AG04449 (cell line): ENCODE data around the gene SHE.
"Not testable (repeated sequence)": the region's sequence is repeated elsewhere in the genome, so short reads cannot be mapped to it uniquely, and the experiment has no call there.

ENCODE experiments used
- CTCF ChIA-PET: fragments of 350-600 bp; formaldehyde crosslinking; extraction: SDS; loops from one replicate; lab custom pipeline; 2021; ENCODE audit warnings: antibody characterized with exemption; lab: Yijun Ruan, JAX
- POLR2A ChIA-PET: fragments of 400-600, 350-600 bp; formaldehyde crosslinking; extraction: SDS; loops from one replicate; lab custom pipeline; 2020; ENCODE audit warnings: antibody characterized with exemption, inconsistent platforms; lab: Yijun Ruan, JAX
- DNase-seq: peaks from one replicate; pipeline ENCODE4 v3.0.0-alpha.2; 2010; ENCODE audit warnings: low read depth, low spot score
- H3K4me3 ChIP-seq: 2 replicates; pipeline ENCODE4 v1.5.1; 2011; ENCODE audit warnings: low read depth, mild to moderate bottlenecking, control low read depth, low read length
- CTCF ChIP-seq: IDR thresholded peaks from one replicate; pipeline ENCODE4 v1.5.1; 2011; ENCODE audit warnings: mild to moderate bottlenecking, moderate library complexity, low read length, control low read depth, inconsistent platforms; ENCODE audit not compliant: insufficient read depth; ENCODE audit errors: missing control alignments

SHE gene

DNA sequence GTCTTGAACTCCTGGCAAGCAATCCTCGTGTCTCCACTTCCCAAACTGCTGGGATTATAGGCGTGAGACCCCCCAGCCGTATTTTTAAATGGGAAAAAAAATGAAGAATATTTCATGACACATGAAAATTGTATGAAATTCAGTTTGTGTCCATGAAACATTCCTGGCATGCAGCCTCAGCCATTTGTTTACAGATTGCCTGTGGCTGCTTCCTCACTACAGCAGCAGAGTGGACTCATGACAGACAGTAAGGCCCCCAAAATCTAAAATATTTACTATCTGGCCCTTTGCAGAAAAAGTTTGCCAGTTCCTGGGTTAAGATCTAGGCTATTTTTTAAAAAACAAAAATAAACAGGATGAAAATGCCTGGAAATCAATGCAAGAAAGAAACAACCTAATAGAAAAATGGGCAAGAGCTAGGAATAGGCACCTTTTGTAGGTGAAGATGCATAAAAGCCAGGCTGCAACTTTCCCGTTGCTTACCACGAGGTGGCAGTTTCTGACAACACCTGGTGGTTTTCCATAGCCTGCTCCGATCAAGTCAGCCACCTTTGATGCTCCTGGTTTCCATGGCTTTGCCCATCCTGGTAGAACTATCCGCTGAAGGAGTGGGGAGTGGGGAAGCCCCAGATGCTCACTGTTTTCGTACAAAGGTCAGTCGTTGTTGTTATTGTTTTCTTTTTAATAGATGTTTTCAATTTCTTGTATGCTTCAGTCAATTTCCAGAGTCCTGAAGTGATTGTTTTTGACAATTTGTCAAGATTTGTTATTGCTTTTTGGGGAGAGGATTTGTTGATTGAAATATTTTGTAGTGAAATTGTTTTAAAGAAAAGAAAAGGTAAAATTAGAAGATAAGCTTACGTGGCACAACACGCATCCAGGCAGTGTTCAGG lies 32.0 kb upstream of the SHE start:
- POLR2A ChIA-PET = interaction anchor here (0.7 kb wide), 1 partner anchor 15 kb away, joined by 4 read pairs; no protein-coding TSS in a partner anchor
- peak; percentile 35 for TF ChIP-seq CTCF
- H3K4me3 ChIP-seq = no peak overlapping the region
- no peak for DNase-seq
- CTCF ChIA-PET = interaction anchor here (1.1 to 2.4 kb wide), 6 partner anchors 9 to 53 kb away, joined by 3 to 12 read pairs (median 3); no protein-coding TSS in a partner anchor

- H3K4me3 ChIP-seq, POLR2A ChIA-PET, DNase-seq: not testable (repeated sequence)
- CTCF ChIA-PET = interaction anchor here (1.4 kb wide), 1 partner anchor 15 kb away, joined by 6 read pairs; no protein-coding TSS in a partner anchor
Measured at GRCh38 chr1:154531950-154532349, 29.7 kb upstream of the SHE start.

- CTCF ChIA-PET = interaction anchor here (1.5 kb wide), 1 partner anchor 17 kb away, joined by 4 read pairs; no protein-coding TSS in a partner anchor
- H3K4me3 ChIP-seq = no peak overlapping the region
- POLR2A ChIA-PET = interaction anchor here (0.6 kb wide), 1 partner anchor 12 kb away, joined by 5 read pairs; no protein-coding TSS in a partner anchor
- no peak for TF ChIP-seq CTCF
- DNase-seq = no peak
Measured at GRCh38 chr1:154529308-154529707, 27.1 kb upstream of the SHE start.

DNA sequence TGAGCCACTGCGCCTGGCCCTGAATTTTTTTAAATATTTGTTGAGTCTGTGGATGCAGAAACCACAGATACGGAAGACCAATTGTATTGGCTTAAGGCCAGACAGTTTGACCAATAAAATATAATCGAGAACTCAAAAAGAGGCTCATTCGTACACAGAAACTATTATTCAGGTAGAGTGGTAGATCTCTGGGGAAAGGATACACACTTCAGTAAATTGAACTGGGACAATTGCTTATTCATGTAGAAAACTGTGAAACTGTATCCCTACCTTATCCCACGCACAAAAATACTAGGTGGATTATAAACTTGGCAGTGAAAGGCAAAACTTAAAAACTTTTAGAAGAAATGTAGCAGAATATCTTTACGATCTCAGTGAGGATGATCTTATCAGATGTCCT lies 25.0 kb upstream of the SHE start:
- no peak for TF ChIP-seq CTCF
- no peak for DNase-seq
- CTCF ChIA-PET = no interaction called here
- no peak overlapping the region for H3K4me3 ChIP-seq
- POLR2A ChIA-PET = no interaction called here

- H3K4me3 ChIP-seq = no peak overlapping the region
- TF ChIP-seq CTCF = no peak
- ChIA-PET POLR2A (no interaction called here), CTCF (interaction anchor here (0.9 to 1.2 kb wide), 3 partner anchors 10 to 22 kb away, joined by 3 to 6 read pairs (median 4); no protein-coding TSS in a partner anchor)
- DNase-seq = no peak
Measured at GRCh38 chr1:154524881-154525280, 22.7 kb upstream of the SHE start.

- no peak for DNase-seq
- POLR2A ChIA-PET = no interaction called here
- no peak overlapping the region for H3K4me3 ChIP-seq
- no peak for TF ChIP-seq CTCF
- CTCF ChIA-PET = interaction anchor here (1.4 kb wide), 1 partner anchor 12 kb away, joined by 3 read pairs; no protein-coding TSS in a partner anchor
Measured at GRCh38 chr1:154521695-154522094, 19.5 kb upstream of the SHE start.
